HCT116 (cell line): ENCODE results near the gene ERC1.

Experiments used
- CBX3 ChIP-seq: IDR thresholded peaks from 2 replicates; pipeline ENCODE4 v1.6.1; 2012; ENCODE audit warnings: low read depth
- CEBPB ChIP-seq: IDR thresholded peaks from 2 replicates; pipeline ENCODE4 v1.6.1; 2012; ENCODE audit warnings: low read depth
- EZH2 ChIP-seq: fragments of 200-600 bp; sonication (generic); IDR thresholded peaks from 2 replicates; pipeline ENCODE4 v1.6.1; 2017; ENCODE audit warnings: antibody characterized with exemption, mixed run types
- EZH2phosphoT487 ChIP-seq: fragments of 200-600 bp; IDR thresholded peaks from 2 replicates; pipeline ENCODE4 v1.6.1; 2018; ENCODE audit warnings: antibody characterized with exemption, borderline replicate concordance
- FOSL1 ChIP-seq: IDR thresholded peaks from 2 replicates; pipeline ENCODE4 v1.6.1; 2012; ENCODE audit warnings: low read depth
- POLR2A ChIP-seq: IDR thresholded peaks from 2 replicates; pipeline ENCODE4 v1.7.0; 2011; ENCODE audit warnings: borderline replicate concordance; ENCODE audit not compliant: insufficient read depth, insufficient read length; ENCODE audit errors: extremely low read depth
- POLR2AphosphoS5 ChIP-seq: IDR thresholded peaks from 2 replicates; pipeline ENCODE4 v1.6.1; 2011; ENCODE audit warnings: mild to moderate bottlenecking, low read depth, low read length, moderate library complexity
- RAD21 ChIP-seq: IDR thresholded peaks from 2 replicates; pipeline ENCODE4 v1.6.1; 2012; ENCODE audit warnings: low read depth, mild to moderate bottlenecking
- SIN3A ChIP-seq: IDR thresholded peaks from 2 replicates; pipeline ENCODE4 v1.6.1; 2012; ENCODE audit warnings: low read depth
- YY1 ChIP-seq: IDR thresholded peaks from 2 replicates; pipeline ENCODE4 v1.6.1; 2011; ENCODE audit warnings: low read length, low read depth, moderate library complexity, mild to moderate bottlenecking; ENCODE audit not compliant: insufficient replicate concordance; ENCODE audit errors: extremely low read depth
- TF ChIP-seq, protein P1 (sequence below), 3 experiments: fragments of 200-600 bp in 1 of 3; sonication (generic) in 1 of 3; IDR thresholded peaks in 2 of 3; conservative IDR thresholded peaks in 1 of 3; 2 replicates each; pipeline ENCODE4 v1.5.1; 2012 to 2017; ENCODE audit warnings: low read depth in 2 of 3, low read length in 2 of 3, antibody characterized with exemption in 1 of 3, borderline replicate concordance in 1 of 3, control low read depth in 1 of 3, mild to moderate bottlenecking in 1 of 3, mixed read lengths in 1 of 3, mixed run types in 1 of 3, moderate library complexity in 1 of 3; ENCODE audit not compliant: insufficient read depth in 1 of 3
- TF ChIP-seq, protein P2 (sequence below): IDR thresholded peaks from 2 replicates; pipeline ENCODE4 v1.6.1; 2012; ENCODE audit warnings: low read depth
- TF ChIP-seq, protein P3 (sequence below): IDR thresholded peaks from 2 replicates; pipeline ENCODE4 v1.6.1; 2012
- TF ChIP-seq, protein P4 (sequence below): IDR thresholded peaks from 2 replicates; pipeline ENCODE4 v1.6.1; 2011; ENCODE audit warnings: mild to moderate bottlenecking, low read length, moderate library complexity; ENCODE audit not compliant: insufficient replicate concordance; ENCODE audit errors: extremely low read depth

DNA sequence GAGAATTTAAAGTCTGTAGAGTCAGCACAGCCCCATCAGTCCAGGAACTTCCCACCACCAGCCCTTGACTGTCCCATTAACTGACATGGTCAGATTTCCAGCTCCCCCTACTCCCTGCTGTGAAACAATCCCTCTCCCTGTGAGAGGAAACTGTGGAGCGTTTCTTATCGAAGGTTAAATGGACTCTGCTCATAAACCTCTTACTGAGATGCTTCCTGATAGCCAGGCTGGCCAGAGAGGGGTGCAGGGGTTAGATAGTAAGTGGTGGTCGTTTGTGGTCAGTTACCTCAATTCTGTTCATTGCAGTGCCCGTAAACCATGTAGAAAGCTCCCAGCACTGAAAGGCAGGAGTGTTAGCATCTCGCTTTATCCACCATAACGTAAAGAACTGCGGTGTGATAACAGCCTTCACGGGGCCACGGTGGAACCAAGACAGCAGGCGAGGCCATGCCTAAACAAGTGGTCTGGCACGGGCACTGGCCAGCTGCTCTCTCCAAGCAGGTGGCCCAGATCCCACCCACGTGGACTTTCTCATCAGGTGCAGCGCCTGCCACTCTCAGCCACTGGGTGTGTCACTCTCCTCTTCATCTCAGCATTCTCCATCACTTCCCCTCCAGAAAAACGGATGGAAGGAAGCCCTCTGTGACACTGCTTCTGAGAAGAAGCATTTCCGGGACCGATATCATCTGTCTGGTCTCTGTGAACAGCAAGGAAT is 501.1 kb downstream of the ERC1 start:
- no peak for TF ChIP-seq SIN3A
- TF ChIP-seq CEBPB: no peak
- TF ChIP-seq, protein P1, sequence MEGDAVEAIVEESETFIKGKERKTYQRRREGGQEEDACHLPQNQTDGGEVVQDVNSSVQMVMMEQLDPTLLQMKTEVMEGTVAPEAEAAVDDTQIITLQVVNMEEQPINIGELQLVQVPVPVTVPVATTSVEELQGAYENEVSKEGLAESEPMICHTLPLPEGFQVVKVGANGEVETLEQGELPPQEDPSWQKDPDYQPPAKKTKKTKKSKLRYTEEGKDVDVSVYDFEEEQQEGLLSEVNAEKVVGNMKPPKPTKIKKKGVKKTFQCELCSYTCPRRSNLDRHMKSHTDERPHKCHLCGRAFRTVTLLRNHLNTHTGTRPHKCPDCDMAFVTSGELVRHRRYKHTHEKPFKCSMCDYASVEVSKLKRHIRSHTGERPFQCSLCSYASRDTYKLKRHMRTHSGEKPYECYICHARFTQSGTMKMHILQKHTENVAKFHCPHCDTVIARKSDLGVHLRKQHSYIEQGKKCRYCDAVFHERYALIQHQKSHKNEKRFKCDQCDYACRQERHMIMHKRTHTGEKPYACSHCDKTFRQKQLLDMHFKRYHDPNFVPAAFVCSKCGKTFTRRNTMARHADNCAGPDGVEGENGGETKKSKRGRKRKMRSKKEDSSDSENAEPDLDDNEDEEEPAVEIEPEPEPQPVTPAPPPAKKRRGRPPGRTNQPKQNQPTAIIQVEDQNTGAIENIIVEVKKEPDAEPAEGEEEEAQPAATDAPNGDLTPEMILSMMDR (IDR thresholded peaks at IDR 0.05 in 2 of 3, conservative IDR thresholded peaks at IDR 0.05 in 1 of 3; ENCODE audit: borderline replicate concordance in 1 of 3, insufficient read depth in 1 of 3, low read depth in 2 of 3, low read length in 2 of 3): no peak
- TF ChIP-seq POLR2AphosphoS5: no peak
- TF ChIP-seq, protein P2, sequence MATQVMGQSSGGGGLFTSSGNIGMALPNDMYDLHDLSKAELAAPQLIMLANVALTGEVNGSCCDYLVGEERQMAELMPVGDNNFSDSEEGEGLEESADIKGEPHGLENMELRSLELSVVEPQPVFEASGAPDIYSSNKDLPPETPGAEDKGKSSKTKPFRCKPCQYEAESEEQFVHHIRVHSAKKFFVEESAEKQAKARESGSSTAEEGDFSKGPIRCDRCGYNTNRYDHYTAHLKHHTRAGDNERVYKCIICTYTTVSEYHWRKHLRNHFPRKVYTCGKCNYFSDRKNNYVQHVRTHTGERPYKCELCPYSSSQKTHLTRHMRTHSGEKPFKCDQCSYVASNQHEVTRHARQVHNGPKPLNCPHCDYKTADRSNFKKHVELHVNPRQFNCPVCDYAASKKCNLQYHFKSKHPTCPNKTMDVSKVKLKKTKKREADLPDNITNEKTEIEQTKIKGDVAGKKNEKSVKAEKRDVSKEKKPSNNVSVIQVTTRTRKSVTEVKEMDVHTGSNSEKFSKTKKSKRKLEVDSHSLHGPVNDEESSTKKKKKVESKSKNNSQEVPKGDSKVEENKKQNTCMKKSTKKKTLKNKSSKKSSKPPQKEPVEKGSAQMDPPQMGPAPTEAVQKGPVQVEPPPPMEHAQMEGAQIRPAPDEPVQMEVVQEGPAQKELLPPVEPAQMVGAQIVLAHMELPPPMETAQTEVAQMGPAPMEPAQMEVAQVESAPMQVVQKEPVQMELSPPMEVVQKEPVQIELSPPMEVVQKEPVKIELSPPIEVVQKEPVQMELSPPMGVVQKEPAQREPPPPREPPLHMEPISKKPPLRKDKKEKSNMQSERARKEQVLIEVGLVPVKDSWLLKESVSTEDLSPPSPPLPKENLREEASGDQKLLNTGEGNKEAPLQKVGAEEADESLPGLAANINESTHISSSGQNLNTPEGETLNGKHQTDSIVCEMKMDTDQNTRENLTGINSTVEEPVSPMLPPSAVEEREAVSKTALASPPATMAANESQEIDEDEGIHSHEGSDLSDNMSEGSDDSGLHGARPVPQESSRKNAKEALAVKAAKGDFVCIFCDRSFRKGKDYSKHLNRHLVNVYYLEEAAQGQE: no peak
- TF ChIP-seq, protein P3, sequence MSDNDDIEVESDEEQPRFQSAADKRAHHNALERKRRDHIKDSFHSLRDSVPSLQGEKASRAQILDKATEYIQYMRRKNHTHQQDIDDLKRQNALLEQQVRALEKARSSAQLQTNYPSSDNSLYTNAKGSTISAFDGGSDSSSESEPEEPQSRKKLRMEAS: no peak
- no peak for TF ChIP-seq EZH2
- TF ChIP-seq, protein P4, sequence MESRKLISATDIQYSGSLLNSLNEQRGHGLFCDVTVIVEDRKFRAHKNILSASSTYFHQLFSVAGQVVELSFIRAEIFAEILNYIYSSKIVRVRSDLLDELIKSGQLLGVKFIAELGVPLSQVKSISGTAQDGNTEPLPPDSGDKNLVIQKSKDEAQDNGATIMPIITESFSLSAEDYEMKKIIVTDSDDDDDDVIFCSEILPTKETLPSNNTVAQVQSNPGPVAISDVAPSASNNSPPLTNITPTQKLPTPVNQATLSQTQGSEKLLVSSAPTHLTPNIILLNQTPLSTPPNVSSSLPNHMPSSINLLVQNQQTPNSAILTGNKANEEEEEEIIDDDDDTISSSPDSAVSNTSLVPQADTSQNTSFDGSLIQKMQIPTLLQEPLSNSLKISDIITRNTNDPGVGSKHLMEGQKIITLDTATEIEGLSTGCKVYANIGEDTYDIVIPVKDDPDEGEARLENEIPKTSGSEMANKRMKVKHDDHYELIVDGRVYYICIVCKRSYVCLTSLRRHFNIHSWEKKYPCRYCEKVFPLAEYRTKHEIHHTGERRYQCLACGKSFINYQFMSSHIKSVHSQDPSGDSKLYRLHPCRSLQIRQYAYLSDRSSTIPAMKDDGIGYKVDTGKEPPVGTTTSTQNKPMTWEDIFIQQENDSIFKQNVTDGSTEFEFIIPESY: no peak
- TF ChIP-seq CBX3: no peak
- TF ChIP-seq RAD21: no peak
- no peak for TF ChIP-seq FOSL1
- no peak for TF ChIP-seq YY1
- TF ChIP-seq EZH2phosphoT487: no peak
- no peak for TF ChIP-seq POLR2A
